ENCODE data around the gene UGT2A2.

The UGT2A2 gene

GRCh38 chr4:69568787-69569186, 70.7 kb downstream of the UGT2A2 start:
- DNase-seq: no peak

- DNase-seq: no peak
Measured at GRCh38 chr4:69563424-69563823, 76.0 kb downstream of the UGT2A2 start.

- DNase-seq: no peak
Measured at GRCh38 chr4:69549651-69550050, 89.8 kb downstream of the UGT2A2 start.

GRCh38 chr4:69546134-69546765, 93.2 kb downstream of the UGT2A2 start:
- no peak for DNase-seq

Measured in NCI-H1092 (cell line).